ENCODE data around the gene NDUFS4. TPM values are rescaled to one million over a fixed set of nuclear protein-coding genes. Genes with fewer than 3 reads are reported as not detected.

Gene NDUFS4
- total RNA-seq, 4 donors from 2014 or later: 79.5 to 158 (median 115) TPM

- TF ChIP-seq CTCF (IDR thresholded peaks at IDR 0.05; ENCODE audit: low read depth): no peak
Observed at GRCh38 chr5:53681079-53681478, 120.6 kb downstream of the NDUFS4 start.

- TF ChIP-seq CTCF (IDR thresholded peaks at IDR 0.05; ENCODE audit: low read depth): no peak
Observed at GRCh38 chr5:53691014-53691413, 130.6 kb downstream of the NDUFS4 start.

- no peak for TF ChIP-seq CTCF (IDR thresholded peaks at IDR 0.05; ENCODE audit: low read depth)
Observed at GRCh38 chr5:53694520-53695022, 134.1 kb downstream of the NDUFS4 start.

GRCh38 chr5:53712327-53712726, 151.9 kb downstream of the NDUFS4 start:
- TF ChIP-seq CTCF (IDR thresholded peaks at IDR 0.05; ENCODE audit: low read depth): no peak

- TF ChIP-seq CTCF (IDR thresholded peaks at IDR 0.05; ENCODE audit: low read depth): no peak
Observed at GRCh38 chr5:53713978-53714666, 153.7 kb downstream of the NDUFS4 start.

- no peak for TF ChIP-seq CTCF (IDR thresholded peaks at IDR 0.05; ENCODE audit: low read depth)
Observed at GRCh38 chr5:53714667-53715010, 154.2 kb downstream of the NDUFS4 start.

GRCh38 chr5:53726121-53726520, 165.7 kb downstream of the NDUFS4 start:
- TF ChIP-seq CTCF (IDR thresholded peaks at IDR 0.05; ENCODE audit: low read depth): no peak

Data from subcutaneous adipose tissue (tissue), 4 donors.